ENCODE results near the gene DSPP.

- TF ChIP-seq CTCF (IDR thresholded peaks at IDR 0.05) (no peak), POLR2A (IDR thresholded peaks at IDR 0.05) (no peak)
Measured at GRCh38 chr4:87589531-87589930, 18.8 kb upstream of the DSPP start.
